CD4-positive, CD25-positive, alpha-beta regulatory T cell (primary cell): ENCODE results near the gene GALNT10. TPM values are rescaled to one million over a fixed set of nuclear protein-coding genes. Genes with fewer than 3 reads are reported as not detected.
A peak's percentile ranks its signal among the peaks of the same experiment; 100 is the strongest.

Source experiments
- ATAC-seq, 2 donors: fragments of 150-1000 bp; cut with Tn5 transposase; one replicate each; pipeline ENCODE4 v1.10.0; 2021; ENCODE audit warnings: low read depth in 2 of 2, moderate number of reproducible peaks in 2 of 2, moderate library complexity in 1 of 2
- DNase-seq, 3 donors: peaks; one replicate each; pipeline versions ENCODE4 v3.0.0 to v3.0.0-alpha.2; 2012 to 2022; ENCODE audit warnings: mixed read lengths in 1 of 3
- H3K27ac ChIP-seq: one replicate; pipeline ENCODE4 v1.7.0; 2013; ENCODE audit warnings: mild to moderate bottlenecking, low read length; ENCODE audit not compliant: insufficient read depth, poor library complexity, severe bottlenecking
- H3K27me3 ChIP-seq: one replicate; pipeline ENCODE4 v1.7.0; 2013; ENCODE audit warnings: low read length; ENCODE audit not compliant: control insufficient read depth, insufficient read depth
- H3K36me3 ChIP-seq: one replicate; pipeline ENCODE4 v1.7.0; 2013; ENCODE audit warnings: mild to moderate bottlenecking, low read length, moderate library complexity; ENCODE audit not compliant: control insufficient read depth, insufficient read depth
- H3K4me1 ChIP-seq: 2 replicates; pipeline ENCODE4 v1.7.0; 2013; ENCODE audit warnings: mild to moderate bottlenecking, low read length; ENCODE audit not compliant: insufficient read depth, control insufficient read depth, poor library complexity, severe bottlenecking
- H3K4me3 ChIP-seq: one replicate; pipeline ENCODE4 v1.7.0; 2013; ENCODE audit warnings: low read depth, mild to moderate bottlenecking, low read length, moderate library complexity
- H3K9me3 ChIP-seq, 2 experiments: 1 replicate in 1 of 2; 2 replicates in 1 of 2; pipeline ENCODE4 v1.7.0; 2013; ENCODE audit warnings: low read length in 2 of 2, mild to moderate bottlenecking in 1 of 2, moderate library complexity in 1 of 2; ENCODE audit not compliant: control insufficient read depth in 2 of 2
- H3K27ac Mint-ChIP-seq, 3 donors: one replicate each; pipeline ENCODE4 v1.8.0; 2020 to 2022; ENCODE audit warnings: mild to moderate bottlenecking in 3 of 3, mixed read lengths in 3 of 3, moderate library complexity in 2 of 3
- H3K27me3 Mint-ChIP-seq: one replicate; pipeline ENCODE4 v1.8.0; 2022; ENCODE audit warnings: mild to moderate bottlenecking, mixed read lengths
- H3K36me3 Mint-ChIP-seq: one replicate; pipeline ENCODE4 v1.8.0; 2020; ENCODE audit warnings: mixed read lengths
- H3K4me1 Mint-ChIP-seq, 4 donors: one replicate each; pipeline ENCODE4 v1.8.0; 2020 to 2022; ENCODE audit warnings: mixed read lengths in 4 of 4, mild to moderate bottlenecking in 1 of 4
- H3K4me3 Mint-ChIP-seq, 4 donors: one replicate each; pipeline ENCODE4 v1.8.0; 2020 to 2022; ENCODE audit warnings: mild to moderate bottlenecking in 4 of 4, mixed read lengths in 4 of 4, moderate library complexity in 3 of 4
- H3K9me3 Mint-ChIP-seq, 7 donors: one replicate each; pipeline ENCODE4 v1.8.0; 2020 to 2022; ENCODE audit warnings: mixed read lengths in 7 of 7, mild to moderate bottlenecking in 3 of 7, moderate library complexity in 2 of 7
- polyA plus RNA-seq, 4 donors: library from polyadenylated mRNA; unstranded; fragments of 300-500 nt; fragmentation: Illumina TruSeq; gene quantifications; one replicate each; pipeline ENCODE4 v1.2.3, GENCODE V29; 2021
- total RNA-seq: library from RNA; stranded (reverse); gene quantifications from one replicate; pipeline ENCODE4 v1.2.3, GENCODE V29; 2022

GALNT10 gene
- total and polyA plus RNA-seq, 5 donors from 2014 or later: 8.4 to 43.4 (median 15.9) TPM

DNA sequence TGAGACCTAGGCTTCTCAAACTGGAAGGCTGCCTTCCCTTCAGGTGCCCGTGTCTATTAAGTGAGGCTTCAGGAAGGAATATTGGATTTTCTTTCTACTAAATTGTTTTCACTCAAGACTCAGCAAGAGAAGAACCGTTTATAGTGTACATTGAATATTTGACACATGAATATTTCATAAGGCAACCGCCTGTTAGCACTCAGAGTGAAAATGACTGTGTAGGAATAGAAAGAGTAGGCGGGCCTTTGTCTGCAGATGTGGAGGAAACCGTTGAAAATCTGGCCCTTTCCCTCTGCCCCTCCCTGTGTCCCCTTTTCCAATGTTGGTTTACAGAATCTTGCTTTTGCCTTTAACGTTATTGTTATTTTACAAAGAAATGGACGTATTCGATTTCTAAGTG is 261.4 kb downstream of the GALNT10 start:
- Histone ChIP-seq H3K27ac (no peak overlapping the region), H3K4me3 (no peak overlapping the region), H3K4me1 (peaks cover 29% of the 10 kb centered on the region), H3K27me3 (no peaks in the 10 kb centered on the region), H3K9me3 (no peaks in the 10 kb centered on the region), H3K36me3 (peaks cover 69% of the 10 kb centered on the region)
- Mint-ChIP-seq H3K27me3 (no peaks in the 10 kb centered on the region), H3K4me3 (no peak overlapping the region), H3K9me3 (peaks cover 0 to 1% (median 0%) of the 10 kb centered on the region in 7 donors), H3K36me3 (peaks cover 54% of the 10 kb centered on the region), H3K27ac (no peak overlapping the region), H3K4me1 (peaks cover 26 to 42% (median 33%) of the 10 kb centered on the region in 4 donors)
- no peak for ATAC-seq
- no peak for DNase-seq

DNA sequence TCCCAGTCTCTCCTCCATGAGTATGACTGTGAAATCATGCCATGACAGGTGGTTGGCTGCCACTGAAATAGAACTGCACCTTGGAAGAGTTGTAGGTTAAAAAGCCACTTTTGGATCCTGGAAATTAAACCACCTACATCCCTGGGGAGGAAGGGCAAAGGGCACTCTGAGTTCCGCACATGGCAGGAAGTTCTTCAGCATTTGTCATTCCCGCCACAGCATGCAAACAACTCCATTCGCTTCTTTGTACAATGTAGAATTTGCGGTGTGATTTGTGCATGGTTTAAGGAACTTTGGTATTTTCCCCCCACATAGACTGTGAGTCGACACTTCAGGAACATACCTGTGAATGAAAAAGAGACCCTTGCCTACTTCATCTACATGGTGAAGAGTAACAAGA is 265.1 kb downstream of the GALNT10 start:
- peaks cover 0 to 1% (median 0%) of the 10 kb centered on the region in 7 donors for H3K9me3 Mint-ChIP-seq
- H3K4me1 ChIP-seq: no peaks in the 10 kb centered on the region
- no peak overlapping the region for H3K27ac ChIP-seq
- H3K4me1 Mint-ChIP-seq: peaks cover 0 to 8% (median 5%) of the 10 kb centered on the region in 4 donors
- no peak overlapping the region for H3K27ac Mint-ChIP-seq
- peaks cover 61% of the 10 kb centered on the region for H3K36me3 Mint-ChIP-seq
- DNase-seq: no peak
- H3K9me3 ChIP-seq: no peaks in the 10 kb centered on the region
- H3K27me3 ChIP-seq: no peaks in the 10 kb centered on the region
- no peak for ATAC-seq
- no peaks in the 10 kb centered on the region for H3K27me3 Mint-ChIP-seq
- H3K4me3 ChIP-seq: no peak overlapping the region
- no peak overlapping the region for H3K4me3 Mint-ChIP-seq
- peaks cover 90% of the 10 kb centered on the region for H3K36me3 ChIP-seq

DNA sequence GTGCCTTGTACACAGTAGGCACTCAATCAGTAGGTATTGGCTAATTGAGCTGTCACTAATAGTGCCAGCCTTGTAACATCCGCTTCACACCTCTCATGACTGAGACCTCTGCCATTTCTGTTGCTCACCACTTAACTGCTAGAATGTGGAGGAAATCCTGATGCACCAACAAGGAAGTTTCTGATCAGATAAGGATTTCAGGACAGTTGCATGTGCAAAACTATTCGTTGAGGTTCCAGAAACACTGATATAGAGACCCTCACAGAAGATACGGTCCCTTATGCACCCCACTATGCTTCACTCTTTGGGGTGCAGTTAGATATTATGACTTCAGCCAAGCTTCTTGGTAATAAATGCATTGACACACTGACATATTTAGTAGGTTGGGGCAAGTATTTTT is 266.0 kb downstream of the GALNT10 start:
- H3K36me3 Mint-ChIP-seq: peaks cover 52% of the 10 kb centered on the region

DNA sequence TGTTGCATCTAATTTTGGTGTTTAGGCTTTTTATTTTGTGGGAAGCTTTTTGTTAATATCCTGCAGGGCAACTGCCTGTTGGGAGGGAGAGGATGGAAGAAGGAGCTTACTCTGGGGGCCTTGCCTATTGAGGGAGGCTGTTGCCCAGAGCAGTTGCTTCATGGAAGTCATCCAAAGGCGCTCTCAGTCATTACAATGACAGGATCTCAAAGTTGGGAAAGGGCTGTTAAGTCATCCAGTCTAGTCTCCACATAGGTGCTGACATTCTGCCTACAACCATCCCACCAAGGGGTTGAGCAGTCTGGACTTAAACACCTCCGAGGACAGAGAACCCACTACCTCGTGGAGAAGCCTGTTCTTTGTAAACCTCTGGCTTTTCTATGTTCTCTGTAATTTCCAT is 268.5 kb downstream of the GALNT10 start:
- DNase-seq: no peak
- H3K36me3 ChIP-seq: peaks cover 57% of the 10 kb centered on the region
- no peak overlapping the region for H3K27ac ChIP-seq
- Mint-ChIP-seq H3K4me3 (no peak overlapping the region), H3K4me1 (no peaks in the 10 kb centered on the region), H3K27ac (no peak overlapping the region), H3K9me3 (peaks cover 0 to 1% (median 0%) of the 10 kb centered on the region in 7 donors), H3K27me3 (no peaks in the 10 kb centered on the region), H3K36me3 (peaks cover 39% of the 10 kb centered on the region)
- H3K27me3 ChIP-seq: no peaks in the 10 kb centered on the region
- no peaks in the 10 kb centered on the region for H3K9me3 ChIP-seq
- H3K4me3 ChIP-seq: no peak overlapping the region
- no peak for ATAC-seq
- no peaks in the 10 kb centered on the region for H3K4me1 ChIP-seq

More for the DNA sequence above, 266.0 kb downstream of the GALNT10 start:
- no peak overlapping the region for H3K4me3 ChIP-seq
- H3K27me3 ChIP-seq: no peaks in the 10 kb centered on the region
- no peak for ATAC-seq
- no peaks in the 10 kb centered on the region for H3K9me3 ChIP-seq
- DNase-seq: no peak
- Mint-ChIP-seq H3K27me3 (no peaks in the 10 kb centered on the region), H3K9me3 (peaks cover 0 to 1% (median 0%) of the 10 kb centered on the region in 7 donors), H3K4me3 (no peak overlapping the region), H3K27ac (no peak overlapping the region), H3K4me1 (peaks cover 0 to 6% (median 1%) of the 10 kb centered on the region in 4 donors)
- H3K4me1 ChIP-seq: no peaks in the 10 kb centered on the region
- H3K36me3 ChIP-seq: peaks cover 81% of the 10 kb centered on the region
- no peak overlapping the region for H3K27ac ChIP-seq

DNA sequence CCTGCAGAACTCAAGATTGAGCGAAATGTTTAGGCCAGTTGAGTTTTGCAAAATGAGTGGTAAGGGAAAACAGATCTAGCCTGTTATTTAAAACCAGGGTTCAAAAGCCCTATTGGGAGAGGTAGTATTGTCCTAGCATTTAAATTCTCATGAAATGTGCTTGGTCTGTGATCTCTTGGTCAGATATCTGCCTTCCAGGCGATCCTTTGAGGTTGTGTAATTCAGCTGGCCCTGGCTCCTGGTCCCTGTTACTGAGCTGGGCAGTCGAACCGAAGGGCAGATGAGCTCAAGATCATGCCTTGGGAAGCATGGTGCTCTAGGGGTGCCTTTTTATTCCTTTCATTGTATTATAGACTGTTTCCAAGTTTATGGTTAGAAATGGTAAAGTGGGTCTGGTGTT is 269.6 kb downstream of the GALNT10 start:
- Mint-ChIP-seq H3K9me3 (peaks cover 0 to 1% (median 0%) of the 10 kb centered on the region in 7 donors), H3K36me3 (peaks cover 34% of the 10 kb centered on the region), H3K4me1 (no peaks in the 10 kb centered on the region), H3K4me3 (no peak overlapping the region), H3K27me3 (no peaks in the 10 kb centered on the region), H3K27ac (peak overlapping the region in 1 of 3 donors; percentile 22)
- Histone ChIP-seq H3K27me3 (no peaks in the 10 kb centered on the region), H3K9me3 (no peaks in the 10 kb centered on the region), H3K4me1 (no peaks in the 10 kb centered on the region), H3K36me3 (peaks cover 47% of the 10 kb centered on the region), H3K27ac (no peak overlapping the region), H3K4me3 (no peak overlapping the region)
- no peak for DNase-seq
- ATAC-seq: no peak

DNA sequence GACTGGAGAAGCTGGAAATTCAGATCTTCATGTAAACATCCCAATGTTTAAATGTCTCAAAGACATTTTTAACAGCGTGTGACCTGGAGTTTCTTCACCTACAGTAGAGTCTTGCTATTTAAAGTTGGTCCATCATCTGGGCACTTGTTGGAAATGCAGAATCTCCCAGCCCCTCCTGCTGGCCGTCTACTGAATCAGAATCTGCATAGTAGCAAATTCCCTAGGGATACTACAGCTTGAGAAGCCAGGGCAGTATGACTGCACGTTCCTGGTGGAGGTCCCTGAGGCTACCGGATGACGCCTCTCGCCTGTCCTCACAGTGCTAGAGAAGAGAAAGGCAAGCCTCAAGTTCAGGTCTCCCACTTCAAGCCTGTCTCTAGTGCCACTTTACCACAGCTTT is 271.0 kb downstream of the GALNT10 start:
- Mint-ChIP-seq H3K9me3 (no peaks in the 10 kb centered on the region), H3K27me3 (no peaks in the 10 kb centered on the region), H3K36me3 (peaks cover 23% of the 10 kb centered on the region), H3K27ac (peak overlapping the region in 1 of 3 donors; percentile 20), H3K4me1 (no peaks in the 10 kb centered on the region), H3K4me3 (no peak overlapping the region)
- DNase-seq: no peak
- ATAC-seq: no peak
- H3K27me3 ChIP-seq: no peaks in the 10 kb centered on the region
- no peaks in the 10 kb centered on the region for H3K4me1 ChIP-seq
- peaks cover 33% of the 10 kb centered on the region for H3K36me3 ChIP-seq
- no peaks in the 10 kb centered on the region for H3K9me3 ChIP-seq
- H3K27ac ChIP-seq: no peak overlapping the region
- H3K4me3 ChIP-seq: no peak overlapping the region

DNA sequence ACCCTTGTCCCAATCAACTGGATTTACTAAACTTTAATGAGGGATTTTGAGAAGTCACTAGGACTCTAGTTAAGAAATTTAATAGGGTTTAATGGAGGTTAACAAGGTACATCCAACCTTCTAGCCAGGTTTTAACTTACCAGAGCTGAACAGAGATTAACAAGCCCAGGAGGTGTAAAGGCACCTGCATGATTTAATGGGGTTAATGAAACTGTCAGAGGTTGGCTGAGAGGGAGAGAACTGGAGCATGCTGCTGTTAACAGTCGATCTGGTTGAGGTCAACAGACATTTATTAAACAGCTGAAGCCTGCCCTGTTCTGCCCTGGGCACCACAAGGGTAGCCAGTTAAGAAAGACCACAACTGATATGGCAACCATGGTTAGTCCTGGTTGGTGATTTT is 273.9 kb downstream of the GALNT10 start:
- Histone ChIP-seq H3K27ac (no peak overlapping the region), H3K4me3 (no peak overlapping the region), H3K36me3 (peaks cover 4% of the 10 kb centered on the region), H3K9me3 (no peaks in the 10 kb centered on the region), H3K27me3 (peaks cover 4% of the 10 kb centered on the region), H3K4me1 (no peaks in the 10 kb centered on the region)
- Mint-ChIP-seq H3K9me3 (peaks cover 0 to 2% (median 0%) of the 10 kb centered on the region in 7 donors), H3K27me3 (peaks cover 15% of the 10 kb centered on the region), H3K36me3 (peaks cover 8% of the 10 kb centered on the region), H3K4me1 (peaks cover 0 to 5% (median 1%) of the 10 kb centered on the region in 4 donors), H3K4me3 (no peak overlapping the region), H3K27ac (no peak overlapping the region)
- DNase-seq (no peak), ATAC-seq (no peak)

DNA sequence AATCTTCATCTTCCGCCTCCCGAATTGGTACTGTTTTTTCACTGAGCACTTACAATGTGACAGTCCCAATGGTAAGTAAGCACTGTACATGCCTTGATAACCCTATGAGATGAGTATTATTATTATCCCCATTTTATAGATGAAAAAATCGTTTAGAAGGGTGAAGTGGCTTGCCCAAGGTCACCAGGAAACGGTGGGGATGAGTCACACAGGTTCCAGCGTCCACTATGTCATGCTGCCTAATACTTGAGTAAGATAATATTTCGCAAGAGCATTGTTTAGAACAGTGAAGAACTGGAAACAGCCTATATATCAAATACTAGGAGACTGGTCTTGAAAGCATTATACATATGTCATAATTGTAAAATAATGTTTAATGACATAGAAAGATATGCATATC is 274.6 kb downstream of the GALNT10 start:
- Histone ChIP-seq H3K4me3 (no peak overlapping the region), H3K4me1 (no peaks in the 10 kb centered on the region), H3K36me3 (no peaks in the 10 kb centered on the region), H3K9me3 (no peaks in the 10 kb centered on the region), H3K27ac (no peak overlapping the region), H3K27me3 (peaks cover 5% of the 10 kb centered on the region)
- no peak overlapping the region for H3K4me3 Mint-ChIP-seq
- peaks cover 8% of the 10 kb centered on the region for H3K36me3 Mint-ChIP-seq
- peaks cover 0 to 7% (median 1%) of the 10 kb centered on the region in 4 donors for H3K4me1 Mint-ChIP-seq
- no peak for ATAC-seq
- peaks cover 20% of the 10 kb centered on the region for H3K27me3 Mint-ChIP-seq
- H3K9me3 Mint-ChIP-seq: peaks cover 0 to 2% (median 0%) of the 10 kb centered on the region in 7 donors
- DNase-seq: no peak
- H3K27ac Mint-ChIP-seq: no peak overlapping the region
